Lower leg skin (tissue), 4 donors: ENCODE data around the gene NEDD4L. TPM values are rescaled to one million over a fixed set of nuclear protein-coding genes. Genes with fewer than 3 reads are reported as not detected.

Source experiments
- DNase-seq, 2 donors: peaks; one replicate each; pipeline ENCODE4 v3.0.0-alpha.2; 2019; ENCODE audit warnings: low spot score in 2 of 2
- H3K4me3 ChIP-seq: fragments of 200-600 bp; sonication (generic); 2 replicates; pipeline ENCODE4 v1.5.1; 2017; ENCODE audit warnings: mild to moderate bottlenecking, low read depth; ENCODE audit not compliant: poor library complexity, severe bottlenecking
- POLR2A ChIP-seq, 2 donors: fragments of 450-650 bp; IDR thresholded peaks; one replicate each; pipeline ENCODE4 v1.6.1; 2016 to 2017; ENCODE audit warnings: antibody characterized with exemption in 2 of 2, mild to moderate bottlenecking in 1 of 2, moderate library complexity in 1 of 2
- WGBS, 2 donors: methylation state at CpG; one replicate each; pipeline ENCODE4 v1.1.5; 2018; 5-methylcytosine and 5-hydroxymethylcytosine counted together
- intact Hi-C: fragments of 100-400 bp; cut with DNase I; formaldehyde crosslinking; loops from one replicate; pipeline ENCODE4 v1.15.0; 2023; ENCODE audit warnings: low total_unique reads
- total RNA-seq, 4 donors: library from RNA; depleted of rRNA; stranded (reverse); fragments of >200 nt; gene quantifications; one replicate each; pipeline ENCODE4 v1.1.0, GENCODE V29; 2016
- TF ChIP-seq, protein P1 (sequence below), 3 donors: fragments of 450-650 bp; IDR thresholded peaks; one replicate each; pipeline ENCODE4 v1.5.1; 2016; ENCODE audit warnings: antibody characterized with exemption in 3 of 3, mild to moderate bottlenecking in 3 of 3, moderate library complexity in 2 of 3

Gene NEDD4L
- total RNA-seq, 4 donors from 2014 or later = 22.9 to 127 (median 35.0) TPM

DNA sequence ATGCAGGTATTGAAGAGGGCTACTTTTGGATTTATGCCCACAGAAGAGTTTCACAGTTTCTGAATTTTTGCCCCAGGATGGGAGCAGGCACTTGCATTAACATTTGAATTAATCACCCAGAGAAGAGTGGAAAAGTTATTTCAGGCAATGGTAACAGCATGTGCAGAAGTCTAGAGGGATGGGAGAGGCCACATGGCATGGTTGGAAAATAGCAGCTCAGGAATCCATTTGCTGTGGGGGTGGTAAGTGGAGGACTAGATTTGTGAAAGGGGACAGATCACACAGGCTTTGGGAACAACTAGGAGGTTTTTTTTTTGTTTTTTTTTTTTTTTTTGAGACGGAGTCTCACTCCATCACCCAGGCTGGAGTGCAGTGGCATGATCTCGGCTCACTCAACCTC, 65.2 kb downstream of the NEDD4L start:
- no peak for DNase-seq
- TF ChIP-seq, protein P1, sequence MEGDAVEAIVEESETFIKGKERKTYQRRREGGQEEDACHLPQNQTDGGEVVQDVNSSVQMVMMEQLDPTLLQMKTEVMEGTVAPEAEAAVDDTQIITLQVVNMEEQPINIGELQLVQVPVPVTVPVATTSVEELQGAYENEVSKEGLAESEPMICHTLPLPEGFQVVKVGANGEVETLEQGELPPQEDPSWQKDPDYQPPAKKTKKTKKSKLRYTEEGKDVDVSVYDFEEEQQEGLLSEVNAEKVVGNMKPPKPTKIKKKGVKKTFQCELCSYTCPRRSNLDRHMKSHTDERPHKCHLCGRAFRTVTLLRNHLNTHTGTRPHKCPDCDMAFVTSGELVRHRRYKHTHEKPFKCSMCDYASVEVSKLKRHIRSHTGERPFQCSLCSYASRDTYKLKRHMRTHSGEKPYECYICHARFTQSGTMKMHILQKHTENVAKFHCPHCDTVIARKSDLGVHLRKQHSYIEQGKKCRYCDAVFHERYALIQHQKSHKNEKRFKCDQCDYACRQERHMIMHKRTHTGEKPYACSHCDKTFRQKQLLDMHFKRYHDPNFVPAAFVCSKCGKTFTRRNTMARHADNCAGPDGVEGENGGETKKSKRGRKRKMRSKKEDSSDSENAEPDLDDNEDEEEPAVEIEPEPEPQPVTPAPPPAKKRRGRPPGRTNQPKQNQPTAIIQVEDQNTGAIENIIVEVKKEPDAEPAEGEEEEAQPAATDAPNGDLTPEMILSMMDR (IDR thresholded peaks at IDR 0.05) = no peak
- no peak for TF ChIP-seq POLR2A (IDR thresholded peaks at IDR 0.05)
- no peak overlapping the region for H3K4me3 ChIP-seq
- WGBS, 2 donors = 83 to 93% methylated on average over 2 of the region's 2 CpGs
- intact Hi-C loops = no loop called here

DNA sequence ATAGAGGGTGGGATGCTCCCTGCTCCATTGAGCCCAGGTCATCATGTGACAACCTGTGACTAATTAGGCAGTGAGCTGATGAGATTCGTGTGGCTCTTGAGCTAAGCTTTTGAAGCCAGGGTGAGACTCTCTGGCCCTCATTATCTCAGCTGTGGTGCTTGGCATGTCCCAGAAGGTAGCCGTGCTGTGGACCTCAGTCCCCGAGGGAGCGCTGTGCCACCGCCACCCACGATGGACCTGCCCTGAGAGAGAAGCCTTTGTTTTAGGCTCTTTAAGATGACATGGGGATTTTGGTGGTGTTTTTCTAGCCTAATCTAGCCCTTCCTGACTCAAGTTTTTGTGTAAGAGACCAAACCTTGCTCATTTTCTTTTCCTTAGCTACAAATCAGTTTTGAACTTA, 66.4 kb downstream of the NEDD4L start:
- TF ChIP-seq POLR2A (IDR thresholded peaks at IDR 0.05) = no peak
- TF ChIP-seq, protein P1 (IDR thresholded peaks at IDR 0.05) = no peak
- intact Hi-C loops = no loop called here
- 61 to 66% methylated on average over 6 of the region's 6 CpGs for WGBS, 2 donors
- DNase-seq = no peak
- H3K4me3 ChIP-seq = no peak overlapping the region

DNA sequence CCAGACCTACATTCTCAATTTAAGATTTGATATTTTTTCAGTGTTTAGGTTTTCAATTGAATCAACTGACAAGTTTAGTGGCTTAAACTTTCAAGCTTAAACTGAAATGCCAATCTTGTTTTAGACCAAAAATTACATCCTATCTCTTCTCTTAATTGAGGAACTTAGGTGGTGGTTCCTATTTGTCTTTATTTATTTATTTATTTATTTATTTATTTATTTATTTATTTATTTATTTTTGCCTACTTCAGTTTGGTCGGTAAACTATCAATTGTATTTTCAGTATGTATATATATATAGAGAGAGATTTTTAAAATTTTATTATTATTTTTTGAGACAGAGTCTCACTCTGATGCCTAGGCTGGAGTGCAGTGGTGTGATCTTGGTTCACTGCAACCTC, 68.1 kb downstream of the NEDD4L start:
- WGBS, 2 donors = 97 to 100% methylated on average over 1 of the region's 1 CpG
- TF ChIP-seq POLR2A (IDR thresholded peaks at IDR 0.05) = no peak
- TF ChIP-seq, protein P1 (IDR thresholded peaks at IDR 0.05) = no peak
- intact Hi-C loops = no loop called here

DNA sequence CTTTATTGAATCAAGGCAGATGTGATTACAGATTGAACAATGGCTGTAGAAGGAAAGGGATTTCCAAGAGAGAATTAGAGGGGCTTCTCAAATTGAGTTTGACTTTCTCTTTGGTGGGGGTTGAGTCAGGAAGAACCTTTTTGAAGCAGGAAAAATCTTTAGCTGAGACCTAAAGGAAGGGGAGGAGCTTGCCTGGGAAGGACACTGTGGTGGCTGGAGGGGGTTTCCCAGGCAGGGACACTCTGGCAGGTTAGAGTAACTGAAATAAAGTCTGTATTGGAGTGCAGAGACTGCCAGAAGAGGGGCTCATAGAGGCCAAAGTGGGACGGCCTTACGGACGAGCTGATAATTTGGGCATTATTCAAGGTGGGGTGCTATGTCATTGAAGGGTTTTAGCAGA, 69.3 kb downstream of the NEDD4L start:
- TF ChIP-seq, protein P1 (IDR thresholded peaks at IDR 0.05) = no peak
- no peak for TF ChIP-seq POLR2A (IDR thresholded peaks at IDR 0.05)
- no peak overlapping the region for H3K4me3 ChIP-seq
- intact Hi-C loops = no loop called here
- no peak for DNase-seq
- 91 to 94% methylated on average over 3 of the region's 3 CpGs for WGBS, 2 donors

More for the DNA sequence above, 68.1 kb downstream of the NEDD4L start:
- H3K4me3 ChIP-seq = no peak overlapping the region
- DNase-seq = no peak

DNA sequence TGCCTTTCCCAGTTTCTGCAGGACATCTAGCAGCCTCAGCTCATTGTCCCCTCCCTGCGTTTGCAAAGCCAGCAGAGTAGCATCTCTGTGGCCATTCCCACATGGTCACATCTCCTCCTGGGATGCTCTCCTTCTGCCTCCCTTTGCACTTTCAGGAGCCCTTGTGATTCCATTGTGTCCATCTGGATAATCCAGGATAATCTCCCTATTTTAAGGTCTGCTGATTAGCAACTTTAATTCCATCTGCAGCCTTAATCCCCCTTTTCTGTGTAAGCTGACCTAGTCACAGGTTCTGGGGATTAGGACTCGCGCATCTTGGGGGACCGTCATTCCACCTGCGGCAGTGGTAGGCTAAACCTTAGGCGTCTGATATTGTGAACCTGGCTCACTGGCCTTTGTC, 70.7 kb downstream of the NEDD4L start:
- no peak overlapping the region for H3K4me3 ChIP-seq
- no peak for TF ChIP-seq POLR2A (IDR thresholded peaks at IDR 0.05)
- TF ChIP-seq, protein P1 (IDR thresholded peaks at IDR 0.05) = no peak
- WGBS, 2 donors = 94 to 98% methylated on average over 6 of the region's 6 CpGs
- intact Hi-C loops = no loop called here
- no peak for DNase-seq

DNA sequence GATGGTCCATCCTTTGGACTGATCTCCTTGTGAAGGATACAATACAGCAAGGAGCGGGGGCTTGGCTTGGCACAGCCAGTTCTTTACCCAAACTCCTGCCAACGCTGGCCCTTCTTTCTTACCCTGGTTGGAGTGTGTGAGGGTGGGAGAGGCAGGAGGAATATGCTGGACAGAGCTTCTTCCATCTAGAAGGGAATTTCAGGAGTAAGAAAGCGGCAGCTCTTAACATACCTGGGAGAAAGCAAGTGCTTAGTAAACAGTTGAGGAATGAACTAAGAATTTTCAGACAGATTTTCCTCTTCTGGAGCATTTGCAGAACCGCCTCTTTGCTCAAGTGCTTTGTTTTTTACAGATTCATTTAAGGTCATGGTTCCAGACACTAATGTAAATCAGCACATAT, 72.8 kb downstream of the NEDD4L start:
- intact Hi-C loops = no loop called here
- no peak for DNase-seq
- H3K4me3 ChIP-seq = no peak overlapping the region
- WGBS, 2 donors = 80 to 92% methylated on average over 4 of the region's 4 CpGs
- no peak for TF ChIP-seq POLR2A (IDR thresholded peaks at IDR 0.05)
